Measurements from ENCODE around the gene SERHL2. TPM values are rescaled to one million over a fixed set of nuclear protein-coding genes. Genes with fewer than 3 reads are reported as not detected.
"Not testable (repeated sequence)": the region's sequence is repeated elsewhere in the genome, so short reads cannot be mapped to it uniquely, and the experiment has no call there.

The SERHL2 gene
- total and polyA plus RNA-seq, 4 donors = 1.7 to 3.3 (median 2.6) TPM

DNA sequence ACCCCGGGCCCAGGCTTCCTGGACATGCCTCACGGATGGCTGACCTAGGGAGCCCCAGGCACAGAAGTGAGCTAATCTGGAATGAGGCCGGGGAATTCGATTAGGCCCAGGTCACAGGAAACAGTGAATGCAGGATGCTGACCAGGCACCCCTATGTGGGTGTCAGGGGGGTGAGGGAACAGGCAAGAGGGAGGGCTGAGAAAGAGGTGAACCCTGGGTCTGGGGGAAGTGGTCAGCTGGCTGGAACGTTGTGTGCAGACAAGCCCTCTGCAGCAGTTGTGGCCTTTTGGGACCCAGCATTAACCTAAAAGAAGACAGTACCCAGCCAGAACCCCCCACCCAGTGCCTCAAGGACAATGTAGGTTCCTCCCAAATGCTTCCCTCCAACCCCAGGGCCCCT is 8.1 kb downstream of the SERHL2 start:
- ATAC-seq (ENCODE audit: insufficient read depth, low FRiP score) (no peak), DNase-seq (no peak)
- Histone ChIP-seq H3K4me3 (no peak overlapping the region), H3K9ac (ENCODE audit: insufficient read depth in 1 of 2, low read length in 2 of 2) (no peak overlapping the region), H3K36me3 (ENCODE audit: control insufficient read depth in 4 of 4, insufficient read depth in 4 of 4, low read length in 4 of 4) (peaks cover 0 to 7% (median 2%) of the 10 kb centered on the region in 4 donors), H3K27ac (ENCODE audit: low read depth in 1 of 2, low read length in 1 of 2) (no peak overlapping the region), H3K27me3 (ENCODE audit: control insufficient read depth in 3 of 3, insufficient read depth in 3 of 3, low read length in 2 of 3) (no peaks in the 10 kb centered on the region), H3K9me3 (ENCODE audit: control insufficient read depth in 4 of 4, insufficient read depth in 3 of 4, low read length in 3 of 4) (no peaks in the 10 kb centered on the region), H3K4me1 (ENCODE audit: control insufficient read depth in 5 of 5, insufficient read depth in 5 of 5, low read length in 5 of 5) (peaks cover 0 to 7% (median 0%) of the 10 kb centered on the region in 5 donors)
- WGBS, 2 donors = 62 to 63% methylated on average over 5 of the region's 5 CpGs
- TF ChIP-seq, protein P1, sequence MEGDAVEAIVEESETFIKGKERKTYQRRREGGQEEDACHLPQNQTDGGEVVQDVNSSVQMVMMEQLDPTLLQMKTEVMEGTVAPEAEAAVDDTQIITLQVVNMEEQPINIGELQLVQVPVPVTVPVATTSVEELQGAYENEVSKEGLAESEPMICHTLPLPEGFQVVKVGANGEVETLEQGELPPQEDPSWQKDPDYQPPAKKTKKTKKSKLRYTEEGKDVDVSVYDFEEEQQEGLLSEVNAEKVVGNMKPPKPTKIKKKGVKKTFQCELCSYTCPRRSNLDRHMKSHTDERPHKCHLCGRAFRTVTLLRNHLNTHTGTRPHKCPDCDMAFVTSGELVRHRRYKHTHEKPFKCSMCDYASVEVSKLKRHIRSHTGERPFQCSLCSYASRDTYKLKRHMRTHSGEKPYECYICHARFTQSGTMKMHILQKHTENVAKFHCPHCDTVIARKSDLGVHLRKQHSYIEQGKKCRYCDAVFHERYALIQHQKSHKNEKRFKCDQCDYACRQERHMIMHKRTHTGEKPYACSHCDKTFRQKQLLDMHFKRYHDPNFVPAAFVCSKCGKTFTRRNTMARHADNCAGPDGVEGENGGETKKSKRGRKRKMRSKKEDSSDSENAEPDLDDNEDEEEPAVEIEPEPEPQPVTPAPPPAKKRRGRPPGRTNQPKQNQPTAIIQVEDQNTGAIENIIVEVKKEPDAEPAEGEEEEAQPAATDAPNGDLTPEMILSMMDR (IDR thresholded peaks at IDR 0.05; ENCODE audit: control extremely low read depth, extremely low read depth) = no peak

DNA sequence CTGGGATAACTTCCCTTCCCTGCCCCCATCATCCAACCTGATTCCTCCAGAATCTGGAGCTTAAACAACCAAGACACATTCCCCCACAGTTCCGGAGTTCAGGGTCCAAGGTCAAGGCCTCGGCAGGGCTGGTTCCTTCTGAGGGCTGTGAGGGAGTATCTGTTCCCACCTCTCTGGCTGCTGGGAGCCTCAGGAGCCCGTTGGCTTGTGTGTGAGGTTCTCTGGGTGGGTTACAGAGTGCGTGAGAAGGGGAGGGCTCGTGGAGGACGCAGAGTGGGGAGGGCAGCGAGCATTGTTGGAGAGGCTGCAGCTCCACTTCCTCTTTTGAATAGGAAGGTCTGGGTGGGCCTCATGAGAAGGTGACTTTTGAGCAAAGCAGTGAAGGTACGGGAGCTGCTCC is 8.5 kb downstream of the SERHL2 start:
- Histone ChIP-seq H3K4me3 (no peak overlapping the region), H3K9ac (ENCODE audit: insufficient read depth in 1 of 2, low read length in 2 of 2) (no peak overlapping the region), H3K9me3 (ENCODE audit: control insufficient read depth in 4 of 4, insufficient read depth in 3 of 4, low read length in 3 of 4) (no peaks in the 10 kb centered on the region), H3K27me3 (ENCODE audit: control insufficient read depth in 3 of 3, insufficient read depth in 3 of 3, low read length in 2 of 3) (no peaks in the 10 kb centered on the region), H3K27ac (ENCODE audit: low read depth in 1 of 2, low read length in 1 of 2) (no peak overlapping the region), H3K36me3 (ENCODE audit: control insufficient read depth in 4 of 4, insufficient read depth in 4 of 4, low read length in 4 of 4) (peaks cover 0 to 7% (median 2%) of the 10 kb centered on the region in 4 donors), H3K4me1 (ENCODE audit: control insufficient read depth in 5 of 5, insufficient read depth in 5 of 5, low read length in 5 of 5) (peaks cover 0 to 7% (median 0%) of the 10 kb centered on the region in 5 donors)
- TF ChIP-seq, protein P1 (IDR thresholded peaks at IDR 0.05; ENCODE audit: control extremely low read depth, extremely low read depth) = no peak
- peak in 1 of 3 donors; percentile 24 for DNase-seq
- no peak for ATAC-seq (ENCODE audit: insufficient read depth, low FRiP score)
- 19 to 48% methylated on average over 8 of the region's 8 CpGs for WGBS, 2 donors

DNA sequence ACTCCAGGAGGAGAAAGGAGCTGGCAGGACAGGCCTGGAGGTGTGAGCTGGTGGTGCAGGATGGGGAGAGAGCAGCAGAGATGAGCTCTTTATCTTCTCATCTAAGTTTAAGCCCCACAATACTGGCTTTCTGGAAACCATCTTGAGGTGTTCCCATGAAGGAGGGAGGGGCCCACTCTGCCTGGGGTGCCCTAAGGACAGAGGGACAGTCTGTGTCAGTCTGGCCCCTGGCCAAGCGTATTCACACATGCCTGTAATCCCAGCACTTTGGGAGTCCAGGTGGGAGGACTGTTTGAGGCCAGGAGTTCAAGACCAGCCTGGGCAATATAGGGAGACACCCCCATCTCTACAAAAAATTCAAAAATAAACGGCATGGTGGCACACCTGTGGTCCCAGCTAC is 8.9 kb downstream of the SERHL2 start:
- Histone ChIP-seq H3K4me3 (no peak overlapping the region), H3K9me3 (ENCODE audit: control insufficient read depth in 4 of 4, insufficient read depth in 3 of 4, low read length in 3 of 4) (no peaks in the 10 kb centered on the region), H3K9ac (ENCODE audit: insufficient read depth in 1 of 2, low read length in 2 of 2) (no peak overlapping the region), H3K36me3 (ENCODE audit: control insufficient read depth in 4 of 4, insufficient read depth in 4 of 4, low read length in 4 of 4) (peaks cover 0 to 7% (median 2%) of the 10 kb centered on the region in 4 donors), H3K27me3 (ENCODE audit: control insufficient read depth in 3 of 3, insufficient read depth in 3 of 3, low read length in 2 of 3) (no peaks in the 10 kb centered on the region), H3K27ac (ENCODE audit: low read depth in 1 of 2, low read length in 1 of 2) (no peak overlapping the region), H3K4me1 (ENCODE audit: control insufficient read depth in 5 of 5, insufficient read depth in 5 of 5, low read length in 5 of 5) (peaks cover 0 to 7% (median 0%) of the 10 kb centered on the region in 5 donors)
- DNase-seq (no peak), ATAC-seq (ENCODE audit: insufficient read depth, low FRiP score) (no peak)
- TF ChIP-seq, protein P1 (IDR thresholded peaks at IDR 0.05; ENCODE audit: control extremely low read depth, extremely low read depth) = no peak
- WGBS, 2 donors = 83 to 87% methylated on average over 2 of the region's 2 CpGs

DNA sequence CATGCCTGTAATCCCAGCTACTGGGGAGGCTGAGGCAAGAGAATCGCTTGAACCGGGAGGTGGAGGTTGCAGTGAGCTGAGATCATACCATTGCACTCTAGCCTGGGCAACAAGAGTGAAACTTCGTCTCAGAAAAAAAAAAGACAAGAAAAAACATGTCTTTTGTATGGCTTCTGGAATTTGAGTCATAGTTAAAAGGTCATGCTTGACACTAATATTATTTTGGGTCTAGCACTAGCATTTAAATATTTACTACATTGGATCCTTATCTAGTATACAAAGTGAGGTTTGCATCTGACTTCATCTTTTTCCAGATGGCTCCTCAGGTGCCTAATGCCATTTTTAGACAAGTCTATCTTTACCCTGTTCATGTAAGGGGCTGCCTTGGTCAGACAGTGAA is 10.2 kb downstream of the SERHL2 start:
- not testable (repeated sequence) for H3K9me3 ChIP-seq (ENCODE audit: control insufficient read depth in 4 of 4, insufficient read depth in 3 of 4, low read length in 3 of 4); ATAC-seq (ENCODE audit: insufficient read depth, low FRiP score); H3K4me1 ChIP-seq (ENCODE audit: control insufficient read depth in 5 of 5, insufficient read depth in 5 of 5, low read length in 5 of 5); DNase-seq; H3K4me3 ChIP-seq; H3K9ac ChIP-seq (ENCODE audit: insufficient read depth in 1 of 2, low read length in 2 of 2); H3K27ac ChIP-seq (ENCODE audit: low read depth in 1 of 2, low read length in 1 of 2); H3K36me3 ChIP-seq (ENCODE audit: control insufficient read depth in 4 of 4, insufficient read depth in 4 of 4, low read length in 4 of 4); H3K27me3 ChIP-seq (ENCODE audit: control insufficient read depth in 3 of 3, insufficient read depth in 3 of 3, low read length in 2 of 3)
- 81 to 90% methylated on average over 3 of the region's 3 CpGs for WGBS, 2 donors

Measured in lung (tissue), 12 donors.